Activated T-helper 17 cell treated with anti-CD3 and anti-CD28 coated beads, Interleukin-2, amount 50 U/mL, for 72 hours (primary cell): ENCODE results near the gene NAGLU. TPM values are rescaled to one million over a fixed set of nuclear protein-coding genes. Genes with fewer than 3 reads are reported as not detected.

ENCODE experiments used
- total RNA-seq, 2 donors: library from RNA; stranded (reverse); gene quantifications; one replicate each; pipeline ENCODE4 v1.2.3, GENCODE V29; 2022

NAGLU gene
- total RNA-seq, 2 donors from 2014 or later = 8.4 to 11.0 TPM

Other genes starting within 250 kb of the NAGLU start
- 100 to 1,000 TPM; 133 to 305 TPM for gene STAT5A, start 247.7 kb upstream of the NAGLU start, total RNA-seq
- 100 to 1,000 TPM; 179 to 429 TPM for gene STAT3, start 147.8 kb upstream of the NAGLU start, total RNA-seq
- gene CAVIN1, start 113.0 kb upstream of the NAGLU start, total RNA-seq = 1 to 10 TPM; 2.5 to 6.1 TPM
- 10 to 100 TPM; 14.6 to 44.3 TPM for gene ATP6V0A1, start 77.4 kb upstream of the NAGLU start, total RNA-seq
- gene HSD17B1, start 16.7 kb downstream of the NAGLU start, total RNA-seq = under 1 TPM; 0.82 to 0.90 TPM
- gene COASY, start 25.9 kb downstream of the NAGLU start, total RNA-seq = 100 to 1,000 TPM in 1 of 2 donors, 10 to 100 TPM in 1; 76.7 to 108 TPM
- 10 to 100 TPM; 46.2 to 57.8 TPM for gene MLX, start 30.9 kb downstream of the NAGLU start, total RNA-seq
- gene PSMC3IP, start 41.5 kb downstream of the NAGLU start, total RNA-seq = 10 to 100 TPM; 25.9 to 34.2 TPM
- 10 to 100 TPM; 38.5 to 50.7 TPM for gene RETREG3, start 73.1 kb downstream of the NAGLU start, total RNA-seq
- gene TUBG1, start 73.4 kb downstream of the NAGLU start, total RNA-seq = 10 to 100 TPM; 55.8 to 88.4 TPM
- 10 to 100 TPM in 1 of 2 donors, 1 to 10 TPM in 1; 7.5 to 15.7 TPM for gene TUBG2, start 123.0 kb downstream of the NAGLU start, total RNA-seq
- gene PLEKHH3, start 140.8 kb downstream of the NAGLU start, total RNA-seq = 1 to 10 TPM in 1 of 2 donors, under 1 TPM in 1; 0.61 to 1.5 TPM
- gene CCR10, start 145.6 kb downstream of the NAGLU start, total RNA-seq = 1 to 10 TPM in 1 of 2 donors, under 1 TPM in 1; 0.82 to 1.1 TPM
- 1 to 10 TPM in 1 of 2 donors, under 1 TPM in 1; 0.61 to 2.8 TPM for gene CNTNAP1, start 146.3 kb downstream of the NAGLU start, total RNA-seq
- 10 to 100 TPM; 35.3 to 69.1 TPM for gene EZH1, start 208.8 kb downstream of the NAGLU start, total RNA-seq
- gene RAMP2, start 225.0 kb downstream of the NAGLU start, total RNA-seq = not detected
- 10 to 100 TPM; 39.3 to 47.5 TPM for gene VPS25, start 237.2 kb downstream of the NAGLU start, total RNA-seq
- gene WNK4, start 244.4 kb downstream of the NAGLU start, total RNA-seq = 1 to 10 TPM in 1 of 2 donors, under 1 TPM in 1; 0.41 to 1.5 TPM